ES-I3 (cell line): Measurements from ENCODE around the gene CELSR1.

ENCODE experiments used
- H3K36me3 ChIP-seq: 2 replicates; pipeline ENCODE4 v1.6.1; 2013; ENCODE audit warnings: mild to moderate bottlenecking, low read length, control low read depth, moderate library complexity; ENCODE audit not compliant: insufficient read depth
- H3K4me1 ChIP-seq: 2 replicates; pipeline ENCODE4 v1.6.1; 2013; ENCODE audit warnings: mild to moderate bottlenecking, control low read depth, low read length; ENCODE audit not compliant: insufficient read depth
- H3K9ac ChIP-seq: 2 replicates; pipeline ENCODE4 v1.6.1; 2013; ENCODE audit warnings: low read depth, mild to moderate bottlenecking, low read length, moderate library complexity
- H3K9me3 ChIP-seq: 2 replicates; pipeline ENCODE4 v1.6.1; 2013; ENCODE audit warnings: mild to moderate bottlenecking, low read length, moderate library complexity; ENCODE audit not compliant: control insufficient read depth, insufficient read depth

Gene CELSR1

DNA sequence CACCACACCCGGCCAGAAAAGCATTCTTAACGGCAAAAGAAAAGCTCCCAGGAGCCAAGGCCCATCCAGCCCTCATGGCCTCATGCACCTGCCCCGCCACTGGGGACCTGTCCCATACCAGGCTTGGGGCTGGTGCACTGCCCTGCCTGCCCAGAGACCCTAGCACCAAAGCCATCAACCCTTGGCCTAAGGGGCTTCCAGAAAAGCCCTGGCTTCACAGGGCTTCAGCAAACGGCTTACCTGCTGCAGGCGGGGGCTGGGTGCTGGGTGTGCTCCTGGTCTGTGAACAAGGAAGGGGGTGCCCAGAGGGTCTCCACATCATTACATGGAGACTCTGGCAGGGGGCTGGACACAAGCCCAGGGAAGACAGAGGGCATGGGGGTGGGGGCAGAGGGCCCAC is 89.5 kb downstream of the CELSR1 start:
- no peaks in the 10 kb centered on the region for H3K36me3 ChIP-seq
- H3K4me1 ChIP-seq: peaks cover 14% of the 10 kb centered on the region
- no peaks in the 10 kb centered on the region for H3K9me3 ChIP-seq
- H3K9ac ChIP-seq: no peak overlapping the region

DNA sequence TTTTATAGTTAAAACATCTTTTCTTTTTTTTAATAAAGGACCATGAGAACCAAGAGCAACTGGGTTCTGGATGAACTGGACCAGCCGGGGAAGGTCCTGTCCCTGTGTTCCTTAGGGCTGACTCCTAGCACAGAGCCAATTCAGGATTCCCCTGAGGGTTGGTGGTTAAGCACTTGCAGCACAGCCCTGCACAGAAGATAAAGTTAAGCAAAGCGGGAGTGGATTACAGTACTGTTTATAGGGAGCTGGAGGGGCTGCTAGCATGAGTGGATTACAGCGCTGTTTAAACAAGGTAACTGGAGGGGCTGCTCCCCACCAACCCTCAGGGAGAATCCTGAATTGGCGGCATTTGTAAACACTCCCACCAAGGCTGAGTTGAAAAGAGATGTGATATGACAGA is 90.6 kb downstream of the CELSR1 start:
- Histone ChIP-seq H3K9ac (no peak overlapping the region), H3K36me3 (no peaks in the 10 kb centered on the region), H3K4me1 (peaks cover 22% of the 10 kb centered on the region), H3K9me3 (no peaks in the 10 kb centered on the region)

DNA sequence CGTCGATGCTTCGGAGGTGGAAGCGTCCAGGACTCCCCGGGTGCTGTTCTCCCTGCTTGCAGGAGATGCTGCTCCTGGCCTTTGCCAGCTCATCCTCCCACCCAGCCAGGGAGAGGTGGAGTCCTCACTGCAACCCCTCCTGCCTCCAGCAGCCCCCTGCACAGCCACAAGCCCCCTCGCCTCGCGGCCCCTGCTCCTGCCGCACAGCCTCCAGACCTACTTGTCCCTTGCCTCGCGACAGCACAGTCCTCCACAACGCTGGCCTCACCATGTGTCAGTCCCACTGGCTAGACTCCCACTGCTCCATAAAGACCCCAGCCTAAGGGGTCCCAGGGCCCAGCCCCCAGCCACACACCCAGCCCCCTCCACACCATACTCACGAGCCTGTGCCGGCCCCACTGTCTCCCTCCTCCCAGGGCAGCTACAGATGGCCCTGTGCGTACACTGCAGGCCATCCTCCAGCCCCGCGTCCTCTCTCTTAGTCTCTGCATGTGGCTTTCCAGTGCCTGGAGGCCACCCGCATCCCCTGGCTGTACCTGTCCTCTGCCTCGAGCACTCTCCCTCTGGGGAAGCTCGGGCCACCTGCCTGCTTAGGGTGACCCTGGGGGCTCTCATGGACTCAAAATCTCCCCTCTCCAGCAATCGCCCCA is 91.5 kb downstream of the CELSR1 start:
- H3K36me3 ChIP-seq: no peaks in the 10 kb centered on the region
- peaks cover 22% of the 10 kb centered on the region for H3K4me1 ChIP-seq
- no peak overlapping the region for H3K9ac ChIP-seq
- no peaks in the 10 kb centered on the region for H3K9me3 ChIP-seq

DNA sequence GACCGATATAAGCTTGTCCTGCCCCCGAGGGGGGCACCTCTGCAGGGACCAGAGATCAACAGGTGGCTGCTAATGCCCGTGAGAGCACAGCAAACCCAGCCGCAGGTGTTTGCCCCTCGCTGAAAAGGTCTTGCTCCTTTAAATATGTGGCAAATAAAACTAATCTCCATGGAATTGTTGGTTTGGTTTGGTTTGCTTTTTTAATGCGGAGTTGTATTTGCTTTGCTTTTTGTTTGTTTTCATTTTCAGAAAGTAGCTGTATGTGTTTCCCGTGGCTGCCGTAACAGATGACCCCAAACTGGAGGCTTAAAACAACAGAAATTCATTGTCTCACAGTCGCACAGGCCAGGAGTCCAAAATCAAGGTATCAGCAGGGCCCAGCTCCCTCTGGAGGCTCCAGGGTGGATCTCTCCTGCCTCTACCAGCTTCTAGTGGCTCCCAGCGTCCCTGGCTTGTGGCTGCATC is 93.0 kb downstream of the CELSR1 start:
- Histone ChIP-seq H3K9ac (no peak overlapping the region), H3K36me3 (no peaks in the 10 kb centered on the region), H3K4me1 (peaks cover 22% of the 10 kb centered on the region), H3K9me3 (no peaks in the 10 kb centered on the region)

DNA sequence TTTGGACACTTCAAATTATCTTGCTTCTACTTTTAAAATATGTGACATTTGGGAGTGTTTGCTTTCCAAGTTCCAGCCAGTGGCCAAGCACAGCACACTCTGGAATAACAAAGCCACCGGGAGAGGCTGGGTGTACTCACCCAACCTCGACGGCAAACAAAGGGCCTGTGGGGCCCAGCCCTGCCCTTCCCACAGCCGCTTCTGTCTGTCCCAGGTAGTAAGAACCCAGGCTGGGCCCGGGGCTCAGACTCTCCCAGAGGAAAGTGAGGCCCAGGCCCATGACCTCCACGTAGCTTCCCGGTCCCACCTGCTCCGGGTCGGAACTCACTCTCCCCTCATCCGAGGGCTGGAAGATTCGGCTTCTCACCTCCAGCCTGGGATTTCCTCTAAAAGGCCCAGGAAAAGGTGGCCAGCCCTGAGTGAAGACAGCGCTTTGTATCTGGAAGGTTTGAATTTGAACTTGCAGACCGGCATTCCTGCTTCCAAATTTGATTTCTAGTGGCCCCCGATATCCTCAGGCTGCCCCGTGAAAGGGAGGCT is 93.5 kb downstream of the CELSR1 start:
- Histone ChIP-seq H3K4me1 (peaks cover 22% of the 10 kb centered on the region), H3K9ac (no peak overlapping the region), H3K36me3 (no peaks in the 10 kb centered on the region), H3K9me3 (no peaks in the 10 kb centered on the region)

DNA sequence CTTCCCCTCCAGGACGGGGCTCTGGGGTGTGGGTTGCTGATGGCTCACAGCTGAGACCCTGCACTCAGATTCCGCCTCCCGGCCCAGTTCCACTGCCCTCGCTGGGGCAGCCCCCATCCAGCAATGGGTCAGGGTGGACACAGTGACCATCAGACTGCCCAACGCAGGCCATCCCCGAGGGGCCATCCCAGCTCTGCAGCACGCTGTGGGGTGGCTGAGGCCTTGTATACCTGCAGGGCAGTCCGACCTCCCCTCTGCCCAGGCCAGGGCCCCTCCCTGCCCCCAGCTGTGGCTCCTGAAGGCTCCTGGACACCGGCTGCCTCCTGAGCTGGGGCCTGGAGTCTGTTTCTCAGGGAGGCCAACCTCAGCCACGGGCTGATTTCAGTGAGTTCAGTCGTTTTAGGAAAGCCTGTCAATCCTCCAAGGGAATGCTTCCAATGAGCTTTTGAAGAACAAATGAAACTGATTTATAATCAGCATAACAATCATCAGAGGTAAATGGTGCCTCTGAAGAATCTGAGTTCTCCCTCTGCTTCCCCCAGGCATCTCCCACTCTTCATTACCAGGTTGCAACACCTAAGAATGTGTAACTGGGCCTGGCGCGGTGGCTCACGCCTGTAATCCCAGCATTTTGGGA is 95.1 kb downstream of the CELSR1 start:
- Histone ChIP-seq H3K9me3 (no peaks in the 10 kb centered on the region), H3K36me3 (no peaks in the 10 kb centered on the region), H3K9ac (no peak overlapping the region), H3K4me1 (peaks cover 22% of the 10 kb centered on the region)

DNA sequence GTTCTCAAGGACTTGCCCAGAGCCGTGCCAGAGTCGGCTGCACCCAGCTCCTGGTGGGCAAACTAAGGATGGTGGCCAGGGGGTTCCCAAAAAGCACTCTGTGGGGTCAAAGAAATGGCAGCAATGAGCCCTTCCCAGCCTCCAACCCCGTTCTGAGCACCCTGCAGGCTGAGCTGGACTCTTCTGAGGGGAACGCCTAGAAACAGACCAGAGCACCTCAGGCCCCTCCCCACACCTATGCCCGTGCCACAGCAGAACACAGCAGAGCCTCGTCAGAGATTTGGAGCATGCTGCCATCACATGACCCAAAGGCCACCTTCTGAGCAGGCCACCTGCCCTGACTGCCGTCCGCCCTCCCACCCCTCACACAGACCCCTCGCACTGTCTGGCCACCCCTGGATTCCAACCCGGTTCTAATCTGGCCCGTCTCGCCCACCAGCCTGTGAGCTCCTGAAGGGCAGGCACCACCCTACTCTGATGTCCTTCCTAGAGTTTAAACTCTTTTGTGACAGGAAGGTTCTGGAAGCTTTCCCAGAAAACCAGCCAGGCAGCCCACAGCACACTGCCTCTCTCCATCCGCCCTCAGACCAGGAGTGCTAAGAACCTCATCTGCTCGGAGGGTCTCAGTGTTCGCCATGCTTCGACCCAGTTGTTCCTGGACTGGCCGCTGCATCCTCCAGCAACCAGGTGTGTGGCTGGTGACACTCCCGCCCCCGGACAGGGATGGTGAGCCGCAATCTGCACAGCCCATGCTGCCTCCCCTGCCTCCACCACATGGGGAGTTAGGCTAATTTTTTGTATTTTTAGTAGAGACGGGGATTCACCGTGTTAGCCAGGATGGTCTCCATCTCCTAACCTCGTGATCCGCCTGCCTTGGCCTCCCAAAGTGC is 97.6 kb downstream of the CELSR1 start:
- Histone ChIP-seq H3K9me3 (no peaks in the 10 kb centered on the region), H3K36me3 (no peaks in the 10 kb centered on the region), H3K4me1 (peaks cover 22% of the 10 kb centered on the region), H3K9ac (no peak overlapping the region)

DNA sequence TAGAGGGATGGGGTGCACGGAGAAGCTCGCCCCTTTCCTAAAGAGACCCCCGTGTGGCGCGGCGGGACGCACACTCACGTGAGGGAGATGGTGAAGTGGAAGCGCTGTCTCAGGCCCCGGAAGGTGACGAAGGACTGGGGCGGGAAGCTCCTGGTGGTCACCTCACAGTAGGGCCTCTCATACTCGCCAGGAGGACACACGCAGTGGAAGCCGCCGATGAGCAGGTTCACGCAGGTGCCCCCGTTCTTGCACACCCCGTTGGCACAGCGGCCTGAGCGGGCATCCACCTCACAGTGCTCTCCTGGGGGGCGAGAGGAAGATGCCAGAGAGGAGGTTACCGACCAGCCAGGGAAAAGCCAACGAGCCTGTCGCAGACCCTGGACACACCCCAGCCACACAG is 98.3 kb downstream of the CELSR1 start:
- Histone ChIP-seq H3K36me3 (no peaks in the 10 kb centered on the region), H3K9me3 (no peaks in the 10 kb centered on the region), H3K4me1 (peaks cover 19% of the 10 kb centered on the region), H3K9ac (no peak overlapping the region)

DNA sequence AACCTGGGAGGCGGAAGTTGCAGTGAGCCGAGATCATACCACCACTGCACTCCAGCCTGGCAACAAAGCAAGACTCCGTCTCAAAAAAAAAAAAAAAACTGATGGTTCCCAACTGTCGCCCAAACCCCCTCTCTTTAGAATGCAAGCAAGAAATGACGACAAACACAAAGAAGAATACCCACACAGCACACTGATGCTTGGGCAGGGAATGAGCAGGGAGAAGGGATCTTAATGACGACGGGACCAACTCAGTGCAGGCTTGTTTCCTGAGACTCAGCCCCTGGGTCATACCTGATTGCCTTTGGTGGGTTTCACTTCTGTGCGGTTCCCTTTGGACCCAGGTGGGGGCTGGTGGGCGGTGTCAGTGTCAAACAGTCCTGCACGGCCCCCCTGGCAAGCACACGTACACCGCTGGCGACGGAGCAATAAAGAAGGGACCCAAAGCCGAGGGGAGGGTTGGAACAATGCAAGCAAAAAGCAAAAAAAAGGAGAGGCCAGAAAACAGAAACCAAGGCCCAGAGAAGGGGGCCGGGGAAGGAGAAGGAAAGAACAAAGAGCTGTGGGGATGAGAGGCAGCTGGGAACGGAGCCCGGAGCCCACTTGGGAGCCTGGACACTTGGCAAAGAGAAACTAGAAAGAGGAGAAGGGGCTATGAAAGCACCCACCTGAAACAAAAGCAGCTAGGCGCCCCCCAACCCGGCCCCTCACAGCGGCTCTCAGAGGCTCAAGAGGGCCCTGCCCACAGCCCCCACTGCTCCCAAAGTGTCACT is 99.6 kb downstream of the CELSR1 start:
- Histone ChIP-seq H3K9ac (no peak overlapping the region), H3K4me1 (peaks cover 7% of the 10 kb centered on the region; the same call in 1 of the 2 replicates), H3K9me3 (no peaks in the 10 kb centered on the region), H3K36me3 (no peaks in the 10 kb centered on the region)

DNA sequence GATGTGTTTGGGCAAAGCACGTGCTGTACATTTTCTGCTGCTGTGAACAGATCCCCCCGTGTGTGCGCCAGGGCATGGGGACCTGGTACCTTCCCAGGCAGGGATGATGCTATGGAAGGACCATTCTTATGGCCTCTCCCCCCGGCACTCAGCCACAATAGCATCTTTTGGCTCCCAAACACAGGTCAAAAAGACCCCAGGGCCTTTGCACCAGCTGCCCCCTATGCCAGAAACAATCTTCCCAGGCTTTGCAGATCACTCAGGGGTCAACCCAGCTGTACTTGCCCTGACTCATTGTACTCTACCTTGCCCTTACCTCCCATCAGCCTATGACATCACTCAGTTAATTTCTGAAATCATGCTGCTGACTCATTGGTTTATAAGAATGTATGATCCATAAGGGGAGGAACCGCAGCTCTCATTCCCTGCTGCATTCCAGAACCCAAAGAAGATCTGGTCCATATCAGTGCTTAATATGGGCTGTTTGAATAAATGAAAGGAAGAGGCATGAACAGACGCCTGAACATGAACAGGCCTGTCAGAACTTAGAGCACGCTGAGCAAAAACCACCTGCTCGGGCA is 100.7 kb downstream of the CELSR1 start:
- Histone ChIP-seq H3K9ac (no peak overlapping the region), H3K4me1 (no peaks in the 10 kb centered on the region), H3K9me3 (no peaks in the 10 kb centered on the region), H3K36me3 (no peaks in the 10 kb centered on the region)

DNA sequence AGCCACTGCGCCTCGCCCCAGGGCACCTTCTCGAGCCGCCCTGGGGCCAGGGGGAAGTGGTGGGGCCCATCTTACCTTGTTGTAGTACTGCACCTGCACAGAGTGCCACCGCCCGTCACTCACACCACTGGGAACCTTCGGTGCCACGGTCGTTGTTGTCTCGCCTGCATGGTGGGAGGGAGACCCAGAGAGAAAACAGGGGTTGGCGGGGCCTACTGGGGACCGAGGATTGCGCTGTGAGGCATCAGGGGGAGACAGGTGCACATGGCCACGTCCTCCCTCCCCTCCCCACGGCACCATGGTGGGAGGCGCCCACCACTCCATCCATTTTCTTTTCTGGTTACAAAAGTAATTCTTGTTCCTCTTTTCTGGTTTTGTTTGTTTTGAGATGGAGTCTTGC is 104.1 kb downstream of the CELSR1 start:
- H3K4me1 ChIP-seq: no peaks in the 10 kb centered on the region
- H3K9me3 ChIP-seq: no peaks in the 10 kb centered on the region
- no peaks in the 10 kb centered on the region for H3K36me3 ChIP-seq
- H3K9ac ChIP-seq: no peak overlapping the region

DNA sequence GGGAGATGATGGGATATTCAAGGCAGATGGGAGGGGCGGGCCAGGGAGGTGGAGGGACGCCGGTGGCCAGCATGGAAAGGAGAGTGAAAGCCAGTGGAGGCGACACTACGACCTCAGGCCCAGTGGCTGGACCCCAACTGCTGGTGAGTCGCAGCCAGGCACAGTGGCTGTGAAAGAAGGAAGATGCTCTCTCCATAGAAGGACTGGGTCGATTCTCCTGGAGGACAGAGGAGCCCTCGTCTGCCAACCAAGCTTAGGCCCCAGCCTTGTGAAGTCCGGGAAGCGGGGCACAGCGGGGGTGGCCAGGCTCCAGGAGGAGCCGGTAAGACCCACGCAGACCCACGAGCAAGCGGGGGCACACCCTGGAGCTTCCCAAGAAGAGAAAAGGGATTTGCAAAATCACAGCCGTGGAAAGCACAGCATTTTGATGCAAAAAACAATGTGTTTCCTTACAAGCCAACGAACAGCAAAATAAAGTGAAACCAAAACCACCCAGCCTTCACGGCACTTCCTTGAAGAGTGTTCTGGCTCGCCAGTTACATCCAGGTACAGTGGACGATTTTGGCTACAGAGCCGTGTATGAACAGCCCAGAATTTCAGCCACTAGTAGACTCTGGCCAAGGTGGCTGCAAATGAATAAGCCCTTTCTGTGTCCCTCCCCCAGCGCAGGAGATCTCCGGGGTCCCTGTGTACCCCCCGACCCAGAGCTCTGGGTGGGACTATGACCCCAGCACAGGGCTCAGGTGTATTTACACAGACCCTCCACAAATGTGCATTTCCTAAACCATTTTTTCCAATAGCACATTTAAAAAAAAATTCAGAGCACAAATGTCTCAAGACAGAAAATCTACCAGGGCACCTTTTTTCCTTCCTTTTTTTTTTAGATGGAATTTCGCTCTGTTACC is 105.0 kb downstream of the CELSR1 start:
- Histone ChIP-seq H3K36me3 (no peaks in the 10 kb centered on the region), H3K4me1 (no peaks in the 10 kb centered on the region), H3K9me3 (no peaks in the 10 kb centered on the region), H3K9ac (no peak overlapping the region)
